GM19372 (cell line): ENCODE data around the gene ACTN2.
A peak's percentile ranks its signal among the peaks of the same experiment; 100 is the strongest.
"Not testable (repeated sequence)": the region's sequence is repeated elsewhere in the genome, so short reads cannot be mapped to it uniquely, and the experiment has no call there.

Experiments used
- ATAC-seq: cut with Tn5 transposase; IDR thresholded peaks from one replicate; pipeline ENCODE4 v1.9.1; 2021; ENCODE audit warnings: mild to moderate bottlenecking, low read depth, moderate library complexity; ENCODE audit not compliant: unreplicated experiment

The ACTN2 gene

GRCh38 chr1:236685917-236686814 is at the start of gene ACTN2:
TSS of gene ACTN2 (plus strand) at chr1:236686499. CDS start at chr1:236686674, 175 bp downstream.
- peak; percentile 81 for ATAC-seq

- ATAC-seq: no peak
Measured at GRCh38 chr1:236638945-236639344, 47.4 kb upstream of the ACTN2 start.

GRCh38 chr1:236639686-236640085 is 46.6 kb upstream of the ACTN2 start:
- no peak for ATAC-seq

GRCh38 chr1:236642763-236643162 is 43.5 kb upstream of the ACTN2 start:
- ATAC-seq: no peak

- ATAC-seq: no peak
Measured at GRCh38 chr1:236645016-236645680, 41.2 kb upstream of the ACTN2 start.

GRCh38 chr1:236654511-236654910 is 31.8 kb upstream of the ACTN2 start:
- no peak for ATAC-seq

GRCh38 chr1:236654957-236655356 is 31.3 kb upstream of the ACTN2 start:
- no peak for ATAC-seq

- no peak for ATAC-seq
Measured at GRCh38 chr1:236657398-236657797, 28.9 kb upstream of the ACTN2 start.

GRCh38 chr1:236659792-236660587 is 26.3 kb upstream of the ACTN2 start:
- ATAC-seq: no peak

GRCh38 chr1:236663934-236664333 is 22.4 kb upstream of the ACTN2 start:
- ATAC-seq: no peak

- not testable (repeated sequence) for ATAC-seq
Measured at GRCh38 chr1:236668909-236669308, 17.4 kb upstream of the ACTN2 start.

- no peak for ATAC-seq
Measured at GRCh38 chr1:236670060-236670459, 16.2 kb upstream of the ACTN2 start.

- ATAC-seq: no peak
Measured at GRCh38 chr1:236673289-236673919, 12.9 kb upstream of the ACTN2 start.

GRCh38 chr1:236677641-236678235 is 8.6 kb upstream of the ACTN2 start:
- ATAC-seq: no peak

- ATAC-seq: no peak
Measured at GRCh38 chr1:236681219-236681618, 5.1 kb upstream of the ACTN2 start.

GRCh38 chr1:236685205-236685916 is 938 bp upstream of the ACTN2 start:
- no peak for ATAC-seq

GRCh38 chr1:236686815-236687160 is 489 bp downstream of the ACTN2 start:
- no peak for ATAC-seq

GRCh38 chr1:236687273-236687672 is 974 bp downstream of the ACTN2 start:
- ATAC-seq: no peak

- ATAC-seq: no peak
Measured at GRCh38 chr1:236688705-236689104, 2.4 kb downstream of the ACTN2 start.
